Endothelial cell of umbilical vein (primary cell): ENCODE data around the gene KLC1. TPM values are rescaled to one million over a fixed set of nuclear protein-coding genes. Genes with fewer than 3 reads are reported as not detected.

Experiments used
- BruUV-seq: library from RNA; stranded (reverse); fragments of 400-500 nt; replicated peaks from 2 replicates; lab custom pipeline; 2021; lab: Mats Ljungman, UMichigan
- CTCF ChIA-PET: fragments of 300-600, 350-600 bp; sonication (Branson Sonifier 250); formaldehyde crosslinking; loops from one replicate; lab custom pipeline; 2021; ENCODE audit warnings: antibody characterized with exemption, inconsistent platforms; lab: Charles Lee
- POLR2A ChIA-PET: fragments of 300-600, 350-600 bp; sonication (Branson Sonifier 250); formaldehyde crosslinking; loops from one replicate; lab custom pipeline; 2021; ENCODE audit warnings: antibody characterized with exemption, inconsistent platforms; lab: Charles Lee
- DNase-seq: peaks from one replicate; pipeline ENCODE4 v3.0.0-alpha.2; 2011; ENCODE audit warnings: low read depth, low spot score
- FAIRE-seq: peaks from 2 replicates; lab custom pipeline; 2011; peaks lifted over from hg19 to GRCh38; lab: Jason Lieb, UNC
- H2AFZ ChIP-seq: 2 replicates; pipeline ENCODE4 v1.6.0; 2012; ENCODE audit warnings: low read depth, low read length, control low read depth, inconsistent platforms
- H3K27ac ChIP-seq: 2 replicates; pipeline ENCODE4 v1.5.1; 2011; ENCODE audit warnings: low read depth, mild to moderate bottlenecking, control low read depth, low read length, moderate library complexity; ENCODE audit not compliant: insufficient read depth
- H3K27me3 ChIP-seq, 2 experiments: 2 replicates each; pipeline versions ENCODE4 v1.6.0 to v1.6.1; 2011; ENCODE audit warnings: low read length in 2 of 2, mixed read lengths in 1 of 2; ENCODE audit not compliant: control insufficient read depth in 2 of 2, insufficient read depth in 2 of 2
- H3K36me3 ChIP-seq, 2 experiments: 2 replicates in 1 of 2; 3 replicates in 1 of 2; pipeline ENCODE4 v1.5.1; 2011; ENCODE audit warnings: low read length in 2 of 2, mild to moderate bottlenecking in 1 of 2, moderate library complexity in 1 of 2; ENCODE audit not compliant: control insufficient read depth in 2 of 2, insufficient read depth in 2 of 2; ENCODE audit errors: extremely low read depth in 1 of 2
- H3K4me1 ChIP-seq: 3 replicates; pipeline ENCODE4 v1.5.1; 2011; ENCODE audit warnings: mild to moderate bottlenecking, low read length; ENCODE audit not compliant: control insufficient read depth, insufficient read depth; ENCODE audit errors: extremely low read depth
- H3K4me2 ChIP-seq: 2 replicates; pipeline ENCODE4 v1.6.1; 2011; ENCODE audit warnings: low read length, control low read depth, mixed read lengths; ENCODE audit not compliant: insufficient read depth
- H3K4me3 ChIP-seq, 3 experiments: fragments of 200-600 bp in 1 of 3; sonication (generic), shearing (Covaris generic) in 1 of 3; replicated peaks in 1 of 3; 2 replicates each; pipeline ENCODE4 v1.5.1; 2011 to 2016; ENCODE audit warnings: control low read depth in 3 of 3, low read length in 3 of 3, mild to moderate bottlenecking in 2 of 3, inconsistent platforms in 1 of 3, low read depth in 1 of 3, moderate library complexity in 1 of 3; ENCODE audit not compliant: insufficient read depth in 1 of 3
- H3K79me2 ChIP-seq: 2 replicates; pipeline ENCODE4 v1.6.0; 2012; ENCODE audit warnings: low read length, inconsistent platforms; ENCODE audit not compliant: control insufficient read depth, insufficient read depth
- H3K9ac ChIP-seq: replicated peaks from 2 replicates; pipeline ENCODE3; 2011; ENCODE audit warnings: low read length, control low read depth; ENCODE audit not compliant: insufficient read depth; ENCODE audit errors: extremely low read depth
- H3K9me1 ChIP-seq: replicated peaks from 3 replicates; pipeline ENCODE4 v1.6.0; 2011; ENCODE audit warnings: mild to moderate bottlenecking, low read length; ENCODE audit not compliant: control insufficient read depth, insufficient read depth; ENCODE audit errors: extremely low read depth
- H3K9me3 ChIP-seq: replicated peaks from 2 replicates; pipeline ENCODE4 v1.5.1; 2012; ENCODE audit warnings: low read length, inconsistent platforms; ENCODE audit not compliant: control insufficient read depth, insufficient read depth
- H4K20me1 ChIP-seq: replicated peaks from 2 replicates; pipeline ENCODE3; 2011; ENCODE audit warnings: mild to moderate bottlenecking, low read length; ENCODE audit not compliant: control insufficient read depth, insufficient read depth; ENCODE audit errors: extremely low read depth
- CTCF ChIP-seq, 2 donors: IDR thresholded peaks; 1 replicate in 1 of 2; 2 replicates in 1 of 2; pipeline ENCODE4 v1.5.1; 2011; ENCODE audit warnings: low read length in 2 of 2, mild to moderate bottlenecking in 2 of 2, moderate library complexity in 2 of 2, control low read depth in 1 of 2, inconsistent platforms in 1 of 2, low read depth in 1 of 2; ENCODE audit not compliant: insufficient read depth in 1 of 2; ENCODE audit errors: extremely low read depth in 1 of 2
- EZH2 ChIP-seq: IDR thresholded peaks from 2 replicates; pipeline ENCODE4 v1.6.1; 2012; ENCODE audit warnings: borderline replicate concordance, low read depth, mild to moderate bottlenecking, moderate library complexity, low read length, inconsistent platforms; ENCODE audit not compliant: severe bottlenecking
- FOS ChIP-seq: IDR thresholded peaks from 2 replicates; pipeline ENCODE4 v1.6.1; 2011; ENCODE audit warnings: mild to moderate bottlenecking, low read length, moderate library complexity, borderline replicate concordance; ENCODE audit not compliant: insufficient read depth
- GATA2 ChIP-seq: IDR thresholded peaks from 2 replicates; pipeline ENCODE4 v1.7.0; 2011; ENCODE audit warnings: low read depth, mild to moderate bottlenecking, moderate library complexity, mixed read lengths, low read length; ENCODE audit not compliant: insufficient read length, insufficient read depth
- JUN ChIP-seq: IDR thresholded peaks from 2 replicates; pipeline ENCODE4 v1.6.1; 2011; ENCODE audit warnings: borderline replicate concordance, low read depth; ENCODE audit not compliant: insufficient read length, insufficient read depth
- MAX ChIP-seq: IDR thresholded peaks from 2 replicates; pipeline ENCODE4 v1.6.1; 2011; ENCODE audit not compliant: insufficient read depth, insufficient read length
- MYC ChIP-seq: IDR thresholded peaks from one replicate; pipeline ENCODE4 v1.6.1; 2011; ENCODE audit warnings: mild to moderate bottlenecking, low read depth, low read length
- POLR2A ChIP-seq: IDR thresholded peaks from 2 replicates; pipeline ENCODE4 v1.6.1; 2012; ENCODE audit warnings: low read depth, mild to moderate bottlenecking, control low read depth, low read length
- POLR2AphosphoS5 ChIP-seq: IDR thresholded peaks from 2 replicates; pipeline ENCODE4 v1.6.1; 2012; ENCODE audit warnings: low read depth, mild to moderate bottlenecking, control low read depth, low read length, moderate library complexity; ENCODE audit not compliant: insufficient read depth
- dilution Hi-C: fragments of 300-500 bp; cut with MboI; formaldehyde crosslinking; loops from one replicate; pipeline ENCODE4 v1.15.0; 2019; ENCODE audit warnings: low sequenced_read_pairs; ENCODE audit not compliant: extremely low pct_ligation_motif_present
- intact Hi-C: fragments of 100-400 bp; cut with micrococcal nuclease; formaldehyde crosslinking; loops from one replicate; pipeline ENCODE4 v1.10.0; 2022
- polyA plus RNA-seq, 4 experiments: library from polyadenylated mRNA; depleted of rRNA in 3 of 4; stranded (reverse) in 3 of 4; unstranded in 1 of 4; fragments of >200 nt; gene quantifications; 2 replicates each; pipeline versions ENCODE4 v1.2.1 to v1.2.3, GENCODE V29; 2011 to 2012; ENCODE audit warnings: missing spikeins in 1 of 4
- total RNA-seq: library from RNA; stranded (reverse); gene quantifications from 2 replicates; pipeline ENCODE4 v1.2.3, GENCODE V29; 2021

Gene KLC1
- total and polyA plus RNA-seq, 2 donors (not counting 3 experiments of a cell fraction or from before 2014, with no cell fraction given), result 124 to 233 TPM

DNA sequence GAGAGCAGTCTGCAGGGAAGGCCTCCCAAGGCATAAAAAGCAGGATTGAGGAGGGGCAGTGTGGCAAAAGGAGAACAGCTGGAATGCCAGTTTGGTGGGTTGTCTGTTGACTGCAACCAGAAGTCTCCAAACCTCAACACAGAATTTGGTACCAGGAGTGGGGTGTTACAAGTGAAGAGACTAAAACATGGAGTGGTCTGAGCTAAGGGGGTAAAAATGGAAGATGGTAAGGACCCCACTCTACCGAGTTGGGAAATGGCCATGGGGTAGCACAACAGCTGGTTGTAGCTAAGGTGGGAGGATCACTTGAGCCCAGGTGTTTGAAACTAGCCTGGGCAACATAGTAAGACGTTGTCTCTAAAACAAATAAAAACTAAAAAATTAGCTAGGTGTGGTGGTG, 17.8 kb upstream of the KLC1 start:
- CTCF ChIA-PET, result no interaction called here
- FAIRE-seq, result no peak

GRCh38 chr14:103613517-103613916, 15.5 kb upstream of the KLC1 start:
- ChIA-PET POLR2A (no interaction called here), CTCF (interaction anchor here (0.7 to 2.5 kb wide), 18 partner anchors 11 to 195 kb away, joined by 3 to 10 read pairs (median 4); no protein-coding TSS in a partner anchor)
- Histone ChIP-seq H3K27me3 (peaks cover 0 to 2% of the 10 kb centered on the region in 2 experiments), H3K4me1 (no peaks in the 10 kb centered on the region), H3K9me1 (no peaks in the 10 kb centered on the region), H3K9ac (no peak overlapping the region), H3K4me2 (no peak overlapping the region), H3K9me3 (no peaks in the 10 kb centered on the region), H3K4me3 (no peak overlapping the region), H3K79me2 (no peaks in the 10 kb centered on the region), H3K27ac (no peak overlapping the region), H3K36me3 (no peaks in the 10 kb centered on the region), H2AFZ (no peak overlapping the region), H4K20me1 (no peaks in the 10 kb centered on the region)
- FAIRE-seq, result peak; percentile 38
- intact Hi-C loops (no loop called here), dilution Hi-C loops (no loop called here)
- no peak for DNase-seq
- BruUV-seq, result no TSS peak
- TF ChIP-seq MYC (no peak), POLR2A (no peak), POLR2AphosphoS5 (no peak), JUN (no peak), GATA2 (no peak), CTCF (IDR thresholded peaks at IDR 0.05; ENCODE audit: extremely low read depth in 1 of 2, insufficient read depth in 1 of 2, low read depth in 1 of 2, low read length in 2 of 2) (no peak), MAX (no peak), EZH2 (no peak), FOS (no peak)

More for the DNA sequence above, 17.8 kb upstream of the KLC1 start:
- no peak overlapping the region for H3K4me3 ChIP-seq
- POLR2A ChIA-PET, result no interaction called here
- BruUV-seq, result no TSS peak
- H3K27ac ChIP-seq, result no peak overlapping the region
- DNase-seq, result no peak
- no peaks in the 10 kb centered on the region for H3K79me2 ChIP-seq
- H3K27me3 ChIP-seq, result peaks cover 0 to 11% of the 10 kb centered on the region in 2 experiments
- dilution Hi-C loops (no loop called here), intact Hi-C loops (no loop called here)
- no peak overlapping the region for H3K4me2 ChIP-seq
- no peaks in the 10 kb centered on the region for H4K20me1 ChIP-seq
- TF ChIP-seq POLR2A (no peak), MYC (no peak), EZH2 (no peak), JUN (no peak), GATA2 (no peak), POLR2AphosphoS5 (no peak), FOS (no peak)
- H3K9ac ChIP-seq, result no peak overlapping the region
- no peaks in the 10 kb centered on the region for H3K9me1 ChIP-seq
- no peaks in the 10 kb centered on the region for H3K36me3 ChIP-seq
- no peak overlapping the region for H2AFZ ChIP-seq
- no peaks in the 10 kb centered on the region for H3K9me3 ChIP-seq
- peaks cover 13% of the 10 kb centered on the region for H3K4me1 ChIP-seq
